ENCODE measurements around the gene NDUFS2. TPM values are rescaled to one million over a fixed set of nuclear protein-coding genes. Genes with fewer than 3 reads are reported as not detected.

NDUFS2 gene
- total RNA-seq, 4 donors from 2014 or later, result 206 to 260 (median 226) TPM

DNA sequence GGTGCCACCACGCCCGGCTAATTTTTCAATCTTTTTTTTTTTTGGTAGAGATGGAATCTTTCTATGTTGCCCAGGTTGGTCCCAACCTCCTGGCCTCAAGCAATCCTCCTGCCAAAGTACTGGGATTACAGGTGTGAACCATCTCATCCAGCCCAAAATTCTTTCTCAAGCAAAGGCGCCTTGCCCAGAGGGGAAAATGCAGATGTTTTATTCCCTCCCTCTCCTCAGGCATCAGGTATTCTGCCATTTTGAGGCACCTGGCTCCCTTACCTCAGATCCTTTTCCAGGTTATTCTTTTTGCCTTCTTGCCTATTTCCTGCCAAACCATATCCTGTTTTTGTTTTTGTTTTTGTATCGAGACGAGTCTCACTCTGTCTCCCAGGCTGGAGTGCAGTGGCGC is 13.8 kb upstream of the NDUFS2 start:
- in situ Hi-C loops (cut with MboI; ENCODE audit: low sequenced_read_pairs in 4 of 4), result loop anchor here in 1 of 4 donors (25.0 kb wide), 1 partner anchor 574 kb away; the partner anchor contains the start of gene ATF6
- ATAC-seq (no peak), DNase-seq (no peak)
- Histone ChIP-seq H3K4me1 (peaks cover 21% of the 10 kb centered on the region in 2 donors), H3K9me3 (no peaks in the 10 kb centered on the region), H3K27me3 (no peaks in the 10 kb centered on the region), H3K27ac (no peak overlapping the region), H3K4me3 (no peak overlapping the region), H3K36me3 (no peaks in the 10 kb centered on the region)
- intact Hi-C loops (cut with DNase I; ENCODE audit: low total_unique reads), result no loop called here
- TF ChIP-seq POLR2A (IDR thresholded peaks at IDR 0.05) (no peak), CTCF (IDR thresholded peaks at IDR 0.05 in 4 of 5, conservative IDR thresholded peaks at IDR 0.05 in 1 of 5) (no peak)

DNA sequence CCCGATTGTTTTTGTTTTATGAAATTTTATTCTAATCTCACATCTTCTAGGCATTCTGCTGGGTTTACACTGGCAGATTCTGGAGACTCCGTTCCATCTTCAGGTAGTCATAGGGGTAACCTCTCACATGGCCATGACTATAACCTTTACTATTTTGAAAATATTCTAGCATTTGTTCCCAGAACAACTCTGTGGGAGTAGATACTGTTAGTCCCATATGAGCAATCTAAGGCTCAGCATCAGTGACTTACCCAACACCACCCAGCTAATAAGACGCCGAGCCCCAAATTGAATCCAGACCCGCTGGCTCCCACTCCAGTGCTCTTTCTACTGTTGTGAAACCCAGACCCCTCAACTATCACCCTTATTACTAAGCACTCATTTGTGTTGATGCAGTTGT is 13.1 kb upstream of the NDUFS2 start:
- TF ChIP-seq POLR2A (IDR thresholded peaks at IDR 0.05) (no peak), CTCF (IDR thresholded peaks at IDR 0.05 in 4 of 5, conservative IDR thresholded peaks at IDR 0.05 in 1 of 5) (no peak)
- Histone ChIP-seq H3K4me1 (peaks cover 21 to 24% of the 10 kb centered on the region in 2 donors), H3K27ac (no peak overlapping the region), H3K9me3 (no peaks in the 10 kb centered on the region), H3K27me3 (no peaks in the 10 kb centered on the region), H3K36me3 (no peaks in the 10 kb centered on the region), H3K4me3 (no peak overlapping the region)
- in situ Hi-C loops (cut with MboI; ENCODE audit: low sequenced_read_pairs in 4 of 4) (loop anchor here in 1 of 4 donors (25.0 kb wide), 1 partner anchor 573 kb away; the partner anchor contains the start of gene ATF6), intact Hi-C loops (cut with DNase I; ENCODE audit: low total_unique reads) (no loop called here)
- ATAC-seq (no peak), DNase-seq (no peak)

GRCh38 chr1:161190962-161191521 is 11.1 kb upstream of the NDUFS2 start:
- H3K4me3 ChIP-seq, result no peak overlapping the region

GRCh38 chr1:161191971-161192370 is 10.2 kb upstream of the NDUFS2 start:
- intact Hi-C loops (cut with DNase I; ENCODE audit: low total_unique reads) (loop anchor here (2.0 kb wide), 1 partner anchor 33 kb away; no protein-coding TSS in a partner anchor), in situ Hi-C loops (cut with MboI; ENCODE audit: low sequenced_read_pairs in 4 of 4) (loop anchor here in 2 of 4 donors (10.0 to 25.0 kb wide), 2 partner anchors 193 to 570 kb away; partner anchors contain the start of gene ATF6 (in 1 of the 2))
- H3K4me1 ChIP-seq, result peaks cover 3 to 4% of the 10 kb centered on the region in 2 donors
- TF ChIP-seq CTCF (IDR thresholded peaks at IDR 0.05 in 4 of 5, conservative IDR thresholded peaks at IDR 0.05 in 1 of 5), result no peak
- H3K27me3 ChIP-seq, result no peaks in the 10 kb centered on the region
- H3K4me3 ChIP-seq, result no peak overlapping the region
- ATAC-seq (no peak), DNase-seq (no peak)
- H3K27ac ChIP-seq, result no peak overlapping the region
- H3K9me3 ChIP-seq, result no peaks in the 10 kb centered on the region
- no peaks in the 10 kb centered on the region for H3K36me3 ChIP-seq

More at GRCh38 chr1:161190962-161191521, 11.1 kb upstream of the NDUFS2 start:
- Histone ChIP-seq H3K4me1 (peaks cover 8% of the 10 kb centered on the region in 2 donors), H3K9me3 (no peaks in the 10 kb centered on the region), H3K36me3 (no peaks in the 10 kb centered on the region), H3K27me3 (no peaks in the 10 kb centered on the region), H3K27ac (peak overlapping the region in 1 of 4 donors; percentile 23)
- ATAC-seq, result no peak
- intact Hi-C loops (cut with DNase I; ENCODE audit: low total_unique reads) (no loop called here), in situ Hi-C loops (cut with MboI; ENCODE audit: low sequenced_read_pairs in 4 of 4) (loop anchor here in 2 of 4 donors (10.0 to 25.0 kb wide), 2 partner anchors 194 to 571 kb away; partner anchors contain the start of gene ATF6 (in 1 of the 2))
- no peak for TF ChIP-seq POLR2A (IDR thresholded peaks at IDR 0.05)
- no peak for TF ChIP-seq CTCF (IDR thresholded peaks at IDR 0.05 in 4 of 5, conservative IDR thresholded peaks at IDR 0.05 in 1 of 5)
- no peak for DNase-seq

Data from gastrocnemius medialis (tissue), 4 donors.